Kidney (tissue), 14 donors: ENCODE measurements around the gene IDUA. TPM values are rescaled to one million over a fixed set of nuclear protein-coding genes. Genes with fewer than 3 reads are reported as not detected.

Experiments
- DNase-seq, 5 donors: peaks; one replicate each; pipeline ENCODE4 v3.0.0-alpha.2; 2013 to 2020
- FAIRE-seq: peaks from 2 replicates; lab custom pipeline; 2012; peaks lifted over from hg19 to GRCh38; lab: Jason Lieb, UNC
- H3K27ac ChIP-seq, 2 donors: one replicate each; pipeline ENCODE4 v1.7.0; 2013; ENCODE audit warnings: low read depth in 2 of 2, low read length in 2 of 2, inconsistent platforms in 1 of 2
- H3K27me3 ChIP-seq: one replicate; pipeline ENCODE4 v1.7.1; 2013; ENCODE audit warnings: low read length, inconsistent platforms; ENCODE audit not compliant: control insufficient read depth, insufficient read depth
- H3K36me3 ChIP-seq, 3 donors: one replicate each; pipeline versions ENCODE4 v1.7.0 to v1.7.1; 2013; ENCODE audit warnings: low read length in 3 of 3, control low read depth in 1 of 3, inconsistent platforms in 1 of 3; ENCODE audit not compliant: insufficient read depth in 3 of 3, control insufficient read depth in 2 of 3
- H3K4me1 ChIP-seq, 3 donors: one replicate each; pipeline versions ENCODE4 v1.7.0 to v1.7.1; 2013; ENCODE audit warnings: low read length in 3 of 3, inconsistent platforms in 1 of 3, low read depth in 1 of 3; ENCODE audit not compliant: control insufficient read depth in 2 of 3, insufficient read depth in 2 of 3
- H3K4me3 ChIP-seq, 3 donors: one replicate each; pipeline versions ENCODE4 v1.7.0 to v1.8.1; 2013; ENCODE audit warnings: low read length in 3 of 3, control low read depth in 1 of 3, inconsistent platforms in 1 of 3
- H3K9ac ChIP-seq, 3 donors: one replicate each; pipeline versions ENCODE4 v1.7.0 to v1.7.1; 2013; ENCODE audit warnings: low read length in 3 of 3, control low read depth in 1 of 3, inconsistent platforms in 1 of 3
- H3K9me3 ChIP-seq, 3 donors: one replicate each; pipeline versions ENCODE4 v1.7.0 to v1.7.1; 2013; ENCODE audit warnings: low read length in 3 of 3, control low read depth in 1 of 3, inconsistent platforms in 1 of 3; ENCODE audit not compliant: control insufficient read depth in 2 of 3, insufficient read depth in 1 of 3
- CTCF ChIP-seq: IDR thresholded peaks from 3 replicates; pipeline ENCODE4 v1.5.1; 2012; ENCODE audit warnings: mild to moderate bottlenecking, moderate library complexity, borderline replicate concordance; ENCODE audit not compliant: insufficient read depth; ENCODE audit errors: extremely low read depth
- intact Hi-C: fragments of 100-400 bp; cut with DNase I; formaldehyde crosslinking; loops from one replicate; pipeline ENCODE4 v1.11.1; 2022
- polyA plus RNA-seq: library from polyadenylated mRNA; stranded (reverse); fragments of 350-450 nt; fragmentation: Illumina TruSeq; extraction: RNeasy Lipid Tissue Mini Kit (QIAGEN cat#74804); gene quantifications from one replicate; pipeline ENCODE4 v1.2.3, GENCODE V29; 2014; ENCODE audit warnings: low read depth, low replicate concordance; ENCODE audit not compliant: insufficient read depth
- total RNA-seq: library from RNA; stranded (reverse); fragmentation: NEBNext Ultra II Directional; extraction: Animal tissue kit (Norgen Biotek cat#: 25700); gene quantifications from one replicate; pipeline ENCODE4 v1.2.1, GENCODE V29; 2021
- donor health status: control.
- donor health status: control.
- donor health status: control.
- donor health status: control.
- donor health status: control.
- donor health status: DM: yes; HTN: yes; CAD: no.
- donor health status: Normal renal cell carcinoma (clear cell type).

Gene IDUA
- total and polyA plus RNA-seq, 2 donors from 2014 or later, result 11.9 to 58.5 TPM

GRCh38 chr4:968221-968620 is 18.6 kb upstream of the IDUA start:
- FAIRE-seq (no peak), DNase-seq (peak in 4 of 5 donors; percentile 41 to 75 (median 62))
- H3K27me3 ChIP-seq, result no peaks in the 10 kb centered on the region
- no peak overlapping the region for H3K4me3 ChIP-seq
- no peak overlapping the region for H3K9ac ChIP-seq
- TF ChIP-seq CTCF, result no peak
- no peak overlapping the region for H3K27ac ChIP-seq
- H3K9me3 ChIP-seq, result no peaks in the 10 kb centered on the region
- intact Hi-C loops, result no loop called here
- H3K36me3 ChIP-seq, result no peaks in the 10 kb centered on the region
- peaks cover 0 to 19% (median 5%) of the 10 kb centered on the region in 3 donors for H3K4me1 ChIP-seq

- Histone ChIP-seq H3K4me3 (no peak overlapping the region), H3K9me3 (no peaks in the 10 kb centered on the region), H3K27ac (no peak overlapping the region), H3K36me3 (no peaks in the 10 kb centered on the region), H3K9ac (no peak overlapping the region), H3K4me1 (peaks cover 0 to 19% (median 5%) of the 10 kb centered on the region in 3 donors), H3K27me3 (no peaks in the 10 kb centered on the region)
- DNase-seq (peak in 1 of 5 donors; percentile 72), FAIRE-seq (no peak)
- intact Hi-C loops, result no loop called here
- no peak for TF ChIP-seq CTCF
Measured at GRCh38 chr4:968621-969394, 18.0 kb upstream of the IDUA start.

- Histone ChIP-seq H3K27ac (no peak overlapping the region), H3K9me3 (no peaks in the 10 kb centered on the region), H3K27me3 (no peaks in the 10 kb centered on the region), H3K36me3 (no peaks in the 10 kb centered on the region), H3K4me1 (peaks cover 0 to 21% (median 5%) of the 10 kb centered on the region in 3 donors), H3K9ac (no peak overlapping the region), H3K4me3 (no peak overlapping the region)
- TF ChIP-seq CTCF, result no peak
- FAIRE-seq, result no peak
- intact Hi-C loops, result no loop called here
- no peak for DNase-seq
Measured at GRCh38 chr4:970046-970745, 16.6 kb upstream of the IDUA start.
